Testis (tissue), 2 donors: ENCODE measurements around the gene MAT2B.

Source experiments
- CTCF ChIP-seq, 3 experiments: fragments of 450-650 bp in 2 of 3; fragments of 200-600 bp in 1 of 3; sonication (generic) in 1 of 3; IDR thresholded peaks; one replicate each; pipeline ENCODE4 v1.5.1; 2016 to 2019; ENCODE audit warnings: antibody characterized with exemption in 3 of 3, mild to moderate bottlenecking in 2 of 3, moderate library complexity in 1 of 3
- POLR2A ChIP-seq: fragments of 450-650 bp; IDR thresholded peaks from one replicate; pipeline ENCODE4 v1.6.1; 2017; ENCODE audit warnings: antibody characterized with exemption, mild to moderate bottlenecking, moderate library complexity

GRCh38 chr5:163544836-163545235 is 39.4 kb downstream of the MAT2B start:
- TF ChIP-seq CTCF (IDR thresholded peaks at IDR 0.05) (no peak), POLR2A (no peak)
